GM10266 (cell line): ENCODE measurements around the gene CENPI.

Experiments used
- DNase-seq: peaks from one replicate; pipeline ENCODE4 v3.0.0; 2012; ENCODE audit errors: extremely low spot score
- TF ChIP-seq, protein P1 (sequence below): IDR thresholded peaks from 2 replicates; pipeline ENCODE4 v1.5.1; 2012; ENCODE audit warnings: mild to moderate bottlenecking, low read depth; ENCODE audit not compliant: control insufficient read depth, insufficient read depth; ENCODE audit errors: missing control alignments

Gene CENPI

DNA sequence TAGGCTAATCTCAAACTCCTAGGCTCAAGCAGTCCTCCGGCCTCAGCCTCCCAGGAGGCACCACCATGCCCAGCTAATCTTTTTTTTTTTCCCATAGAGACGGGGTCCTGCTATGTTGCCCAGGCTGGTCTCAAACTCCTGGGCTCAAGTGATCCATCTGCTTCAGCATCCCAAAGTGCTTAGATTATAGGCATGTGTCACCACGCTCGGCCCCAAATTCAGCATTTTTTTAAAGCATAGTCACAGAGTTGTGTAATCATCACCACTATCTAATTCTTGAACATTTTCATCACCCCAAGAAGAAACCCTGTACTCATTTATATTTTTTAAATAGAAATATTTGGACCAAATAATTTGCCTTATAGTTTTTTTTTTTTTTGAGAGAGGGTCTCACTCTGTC lies 10.3 kb downstream of the CENPI start:
- no peak for DNase-seq
- TF ChIP-seq, protein P1, sequence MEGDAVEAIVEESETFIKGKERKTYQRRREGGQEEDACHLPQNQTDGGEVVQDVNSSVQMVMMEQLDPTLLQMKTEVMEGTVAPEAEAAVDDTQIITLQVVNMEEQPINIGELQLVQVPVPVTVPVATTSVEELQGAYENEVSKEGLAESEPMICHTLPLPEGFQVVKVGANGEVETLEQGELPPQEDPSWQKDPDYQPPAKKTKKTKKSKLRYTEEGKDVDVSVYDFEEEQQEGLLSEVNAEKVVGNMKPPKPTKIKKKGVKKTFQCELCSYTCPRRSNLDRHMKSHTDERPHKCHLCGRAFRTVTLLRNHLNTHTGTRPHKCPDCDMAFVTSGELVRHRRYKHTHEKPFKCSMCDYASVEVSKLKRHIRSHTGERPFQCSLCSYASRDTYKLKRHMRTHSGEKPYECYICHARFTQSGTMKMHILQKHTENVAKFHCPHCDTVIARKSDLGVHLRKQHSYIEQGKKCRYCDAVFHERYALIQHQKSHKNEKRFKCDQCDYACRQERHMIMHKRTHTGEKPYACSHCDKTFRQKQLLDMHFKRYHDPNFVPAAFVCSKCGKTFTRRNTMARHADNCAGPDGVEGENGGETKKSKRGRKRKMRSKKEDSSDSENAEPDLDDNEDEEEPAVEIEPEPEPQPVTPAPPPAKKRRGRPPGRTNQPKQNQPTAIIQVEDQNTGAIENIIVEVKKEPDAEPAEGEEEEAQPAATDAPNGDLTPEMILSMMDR, result no peak

DNA sequence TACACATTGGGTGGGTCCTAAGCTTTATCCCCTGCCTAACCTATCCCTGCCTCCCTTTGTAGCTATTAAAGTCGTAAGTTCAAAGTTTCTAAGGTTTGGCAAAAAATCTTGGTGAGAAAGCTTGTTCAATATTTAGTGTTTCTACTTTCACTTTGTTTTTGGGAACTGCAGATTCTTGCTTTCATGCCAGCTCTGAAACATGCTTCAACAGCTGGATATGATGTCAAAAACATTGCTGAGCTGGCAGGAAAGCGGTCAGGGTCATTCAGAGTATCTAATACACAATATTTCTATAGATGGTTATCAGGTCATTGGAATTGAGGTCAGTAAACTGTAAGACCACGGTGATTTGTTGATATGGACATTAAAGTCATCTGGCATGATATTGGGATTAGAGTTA lies 19.7 kb downstream of the CENPI start:
- no peak for DNase-seq
- TF ChIP-seq, protein P1, result no peak

DNA sequence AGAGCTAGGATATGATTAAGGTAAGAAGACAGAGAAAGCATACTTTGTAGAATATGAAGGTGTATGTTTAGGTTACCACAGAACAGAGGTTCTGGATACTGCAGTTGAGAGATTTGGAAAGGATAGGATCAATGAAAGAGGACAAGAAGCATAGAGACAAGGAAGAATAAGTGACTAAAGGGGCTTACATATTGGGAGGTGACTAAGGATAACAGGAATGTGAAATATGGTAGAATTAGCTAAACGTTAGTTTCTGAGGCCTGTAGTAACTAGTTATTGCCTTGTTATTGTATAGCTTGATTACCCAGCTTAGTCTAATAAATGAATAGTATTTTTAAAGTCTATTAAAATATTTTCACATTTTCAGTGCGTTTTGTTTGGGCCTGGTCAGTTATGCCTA lies 38.2 kb downstream of the CENPI start:
- TF ChIP-seq, protein P1, result no peak
- no peak for DNase-seq
